Muscle layer of duodenum (tissue), 2 donors: ENCODE results near the gene GPR132.

Source experiments
- H3K27ac ChIP-seq: one replicate; pipeline ENCODE4 v1.7.0; 2013; ENCODE audit warnings: mild to moderate bottlenecking, low read length
- H3K27me3 ChIP-seq: one replicate; pipeline ENCODE4 v1.7.0; 2013; ENCODE audit warnings: low read depth, mild to moderate bottlenecking, control low read depth, low read length
- H3K36me3 ChIP-seq, 2 donors: one replicate each; pipeline ENCODE4 v1.7.0; 2013; ENCODE audit warnings: low read length in 2 of 2, control low read depth in 1 of 2, mild to moderate bottlenecking in 1 of 2; ENCODE audit not compliant: insufficient read depth in 2 of 2, control insufficient read depth in 1 of 2
- H3K4me1 ChIP-seq, 2 donors: one replicate each; pipeline ENCODE4 v1.7.0; 2013; ENCODE audit warnings: low read length in 2 of 2, mild to moderate bottlenecking in 2 of 2, control low read depth in 1 of 2, moderate library complexity in 1 of 2; ENCODE audit not compliant: insufficient read depth in 2 of 2, control insufficient read depth in 1 of 2
- H3K4me3 ChIP-seq, 2 donors: one replicate each; pipeline ENCODE4 v1.7.0; 2013; ENCODE audit warnings: low read length in 2 of 2, low read depth in 1 of 2, mild to moderate bottlenecking in 1 of 2
- H3K9me3 ChIP-seq, 2 donors: one replicate each; pipeline ENCODE4 v1.7.0; 2013; ENCODE audit warnings: low read length in 2 of 2, control low read depth in 1 of 2, mild to moderate bottlenecking in 1 of 2; ENCODE audit not compliant: control insufficient read depth in 1 of 2
- donor health status: healthy.

The GPR132 gene

DNA sequence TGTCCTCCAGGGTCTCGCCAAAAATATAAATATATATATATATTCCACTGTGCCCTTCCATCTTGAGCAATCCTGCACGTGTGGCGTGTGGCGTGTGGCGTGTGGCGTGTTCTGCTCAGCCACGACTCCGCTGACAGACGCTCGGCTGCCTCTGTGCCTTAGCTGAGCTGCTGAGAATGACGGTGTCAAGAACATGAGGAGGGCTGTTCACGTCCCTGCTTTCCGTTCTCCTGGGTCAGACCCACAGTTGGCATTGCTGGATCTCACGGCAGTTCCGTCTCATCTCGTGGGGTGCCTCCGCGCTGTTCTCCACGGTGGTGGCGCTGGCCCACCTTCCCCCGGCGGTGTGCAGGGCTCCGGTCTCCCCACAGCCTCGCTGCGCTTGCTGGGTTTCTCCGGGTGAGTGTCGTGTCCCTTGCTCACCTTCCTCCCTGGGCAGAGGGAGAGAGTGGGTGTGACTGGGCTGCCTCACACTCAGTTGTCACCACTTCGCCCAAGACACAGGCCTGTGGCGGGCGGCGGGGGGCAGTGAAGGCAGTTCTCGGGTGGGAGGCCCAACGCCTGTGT is 9.4 kb downstream of the GPR132 start:
- peaks cover 0 to 17% of the 10 kb centered on the region in 2 donors for H3K4me1 ChIP-seq
- H3K36me3 ChIP-seq = no peaks in the 10 kb centered on the region
- no peaks in the 10 kb centered on the region for H3K9me3 ChIP-seq
- no peak overlapping the region for H3K27ac ChIP-seq
- no peak overlapping the region for H3K4me3 ChIP-seq
- H3K27me3 ChIP-seq = no peaks in the 10 kb centered on the region

DNA sequence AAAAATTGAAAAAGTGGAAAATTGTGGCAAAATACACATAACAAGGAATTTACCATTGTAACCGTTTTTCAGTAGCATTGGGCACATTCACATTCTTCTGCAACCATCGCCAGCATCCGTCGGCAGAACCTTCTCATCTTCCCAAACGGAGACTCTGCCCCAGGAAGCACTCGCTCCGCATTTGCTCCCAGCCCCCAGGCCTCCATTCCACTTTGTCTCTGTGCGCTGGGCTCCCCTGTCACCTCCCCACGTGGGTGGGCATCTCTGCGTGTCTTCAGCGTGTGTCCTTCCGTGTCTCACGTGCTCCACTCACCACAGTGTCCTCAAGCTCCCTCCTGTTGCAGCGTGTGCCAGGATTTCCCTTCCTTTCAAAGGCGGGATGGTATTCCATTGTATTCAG is 9.9 kb downstream of the GPR132 start:
- Histone ChIP-seq H3K9me3 (no peaks in the 10 kb centered on the region), H3K27ac (no peak overlapping the region), H3K4me1 (peaks cover 0 to 12% of the 10 kb centered on the region in 2 donors), H3K4me3 (no peak overlapping the region), H3K36me3 (no peaks in the 10 kb centered on the region), H3K27me3 (no peaks in the 10 kb centered on the region)

DNA sequence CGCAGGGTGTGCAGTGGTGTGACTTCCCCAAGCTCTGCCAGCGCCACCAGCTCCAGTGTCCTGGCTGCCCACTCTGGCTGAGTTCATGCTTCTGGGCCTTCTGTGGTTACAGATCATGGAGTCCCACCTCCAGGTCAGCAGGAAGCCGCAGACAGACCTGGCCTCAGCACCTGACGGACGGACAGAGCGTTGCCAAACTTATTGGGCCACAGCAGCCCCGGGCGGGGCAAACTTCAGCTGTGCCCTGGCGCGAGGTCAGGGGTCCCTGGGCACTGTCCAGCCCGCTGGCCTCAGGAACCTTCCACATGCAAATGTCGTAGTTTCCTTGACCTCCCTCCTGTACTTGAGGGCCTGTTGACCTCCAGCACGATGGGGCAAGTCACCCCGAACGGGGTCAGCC is 11.2 kb downstream of the GPR132 start:
- Histone ChIP-seq H3K9me3 (no peaks in the 10 kb centered on the region), H3K36me3 (no peaks in the 10 kb centered on the region), H3K27ac (no peak overlapping the region), H3K4me1 (peaks cover 0 to 5% of the 10 kb centered on the region in 2 donors), H3K27me3 (no peaks in the 10 kb centered on the region), H3K4me3 (no peak overlapping the region)

DNA sequence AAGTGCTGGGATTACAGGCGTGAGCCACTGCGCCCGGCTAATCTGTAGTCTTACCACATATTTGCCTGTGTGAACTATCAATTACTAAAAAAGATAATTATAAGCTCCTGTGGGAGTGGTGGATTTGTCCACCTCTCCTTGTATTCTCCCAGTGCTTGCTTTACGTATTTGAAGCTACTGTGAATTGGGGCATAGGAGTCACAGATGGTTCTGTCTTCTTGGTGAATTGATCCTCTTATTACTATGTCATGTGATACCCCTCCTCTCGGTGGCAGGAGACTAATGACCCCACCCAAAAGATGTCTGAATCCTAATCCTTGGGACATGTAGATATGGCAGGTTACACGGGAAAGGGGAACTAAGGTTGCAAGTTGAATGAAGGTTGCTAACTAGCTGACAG is 11.8 kb downstream of the GPR132 start:
- Histone ChIP-seq H3K9me3 (no peaks in the 10 kb centered on the region), H3K27me3 (no peaks in the 10 kb centered on the region), H3K27ac (no peak overlapping the region), H3K4me1 (no peaks in the 10 kb centered on the region), H3K4me3 (no peak overlapping the region), H3K36me3 (no peaks in the 10 kb centered on the region)

DNA sequence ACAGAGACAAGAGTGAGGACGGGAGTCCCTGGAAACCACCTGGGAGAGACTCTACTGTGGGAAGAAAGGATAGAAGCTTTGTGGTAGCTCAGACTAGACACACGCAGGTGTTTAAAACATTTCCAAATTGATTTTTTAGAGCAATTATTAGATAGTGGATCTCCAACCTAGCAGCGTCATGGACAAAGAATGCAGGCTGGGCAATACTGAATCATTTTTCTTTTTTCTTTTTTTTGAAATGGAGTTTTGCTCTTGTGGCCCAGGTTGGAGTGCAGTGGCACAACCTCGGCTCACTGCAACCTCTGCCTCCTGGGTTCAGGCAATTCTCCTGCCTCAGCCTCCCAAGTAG is 13.1 kb downstream of the GPR132 start:
- Histone ChIP-seq H3K36me3 (no peaks in the 10 kb centered on the region), H3K4me3 (no peak overlapping the region), H3K9me3 (no peaks in the 10 kb centered on the region), H3K27me3 (no peaks in the 10 kb centered on the region), H3K4me1 (no peaks in the 10 kb centered on the region), H3K27ac (no peak overlapping the region)

DNA sequence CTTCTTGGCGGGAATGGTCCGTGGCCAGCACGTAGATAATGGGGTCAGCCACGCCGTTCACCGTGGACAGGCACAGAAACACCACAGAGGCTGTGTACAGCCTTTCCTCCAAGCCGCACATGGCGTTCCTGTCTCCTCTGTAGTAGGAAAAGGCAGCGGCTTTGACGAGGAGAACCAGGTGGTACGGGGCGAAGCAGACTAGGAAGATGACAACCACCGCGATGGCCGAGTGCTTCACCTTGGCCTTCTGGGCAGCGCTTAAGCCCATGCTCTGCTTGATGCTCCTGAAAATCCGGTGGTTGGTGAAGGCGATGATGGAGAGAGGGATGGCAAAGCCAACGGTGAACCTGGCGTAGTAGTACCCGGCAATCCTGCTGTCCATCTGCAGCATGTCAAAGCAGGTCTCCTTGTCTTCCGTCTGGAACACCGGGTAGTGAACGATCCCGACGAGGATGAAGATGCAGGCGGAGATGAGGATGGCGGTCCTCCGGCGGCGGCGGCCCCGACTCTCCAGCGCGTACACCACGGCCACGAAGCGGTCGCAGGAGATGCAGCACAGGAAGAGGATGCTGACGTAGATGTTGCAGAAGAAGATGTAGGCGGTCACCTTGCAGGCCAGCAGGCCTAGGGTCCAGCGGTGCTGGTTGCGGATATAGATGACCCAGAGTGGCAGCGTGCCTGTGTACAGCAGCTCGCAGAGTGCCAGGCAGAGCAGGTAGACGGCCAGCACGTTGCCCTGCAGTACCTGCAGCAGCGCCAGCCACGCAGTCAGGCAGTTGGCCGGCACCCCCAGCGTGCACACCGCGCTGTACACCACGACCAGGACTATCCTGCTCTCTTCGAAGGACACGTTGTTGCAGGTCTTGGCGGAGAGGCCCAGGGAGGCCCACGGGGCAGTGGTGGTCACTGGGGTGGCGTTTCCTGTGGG is 13.8 kb downstream of the GPR132 start:
- Histone ChIP-seq H3K27ac (no peak overlapping the region), H3K9me3 (no peaks in the 10 kb centered on the region), H3K4me3 (no peak overlapping the region), H3K27me3 (no peaks in the 10 kb centered on the region), H3K36me3 (no peaks in the 10 kb centered on the region), H3K4me1 (no peaks in the 10 kb centered on the region)

DNA sequence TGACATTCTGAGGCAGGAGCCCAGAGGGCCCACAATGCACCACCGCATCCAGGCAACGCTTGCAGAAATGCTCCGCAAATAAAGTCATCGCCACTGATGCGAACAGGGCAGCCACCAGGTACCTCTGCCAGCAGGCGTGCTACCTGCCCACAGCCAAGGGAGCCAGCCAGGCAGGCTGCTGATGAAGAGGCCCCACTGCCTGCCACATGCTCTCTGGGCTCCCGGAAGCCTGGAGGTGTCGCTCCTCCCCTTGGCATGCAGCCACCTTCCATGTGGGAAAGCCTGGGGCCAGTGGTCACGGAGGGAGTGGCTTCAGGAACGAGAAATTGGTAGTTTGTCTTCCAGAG is 14.7 kb downstream of the GPR132 start:
- Histone ChIP-seq H3K36me3 (no peaks in the 10 kb centered on the region), H3K27ac (no peak overlapping the region), H3K27me3 (no peaks in the 10 kb centered on the region)

DNA sequence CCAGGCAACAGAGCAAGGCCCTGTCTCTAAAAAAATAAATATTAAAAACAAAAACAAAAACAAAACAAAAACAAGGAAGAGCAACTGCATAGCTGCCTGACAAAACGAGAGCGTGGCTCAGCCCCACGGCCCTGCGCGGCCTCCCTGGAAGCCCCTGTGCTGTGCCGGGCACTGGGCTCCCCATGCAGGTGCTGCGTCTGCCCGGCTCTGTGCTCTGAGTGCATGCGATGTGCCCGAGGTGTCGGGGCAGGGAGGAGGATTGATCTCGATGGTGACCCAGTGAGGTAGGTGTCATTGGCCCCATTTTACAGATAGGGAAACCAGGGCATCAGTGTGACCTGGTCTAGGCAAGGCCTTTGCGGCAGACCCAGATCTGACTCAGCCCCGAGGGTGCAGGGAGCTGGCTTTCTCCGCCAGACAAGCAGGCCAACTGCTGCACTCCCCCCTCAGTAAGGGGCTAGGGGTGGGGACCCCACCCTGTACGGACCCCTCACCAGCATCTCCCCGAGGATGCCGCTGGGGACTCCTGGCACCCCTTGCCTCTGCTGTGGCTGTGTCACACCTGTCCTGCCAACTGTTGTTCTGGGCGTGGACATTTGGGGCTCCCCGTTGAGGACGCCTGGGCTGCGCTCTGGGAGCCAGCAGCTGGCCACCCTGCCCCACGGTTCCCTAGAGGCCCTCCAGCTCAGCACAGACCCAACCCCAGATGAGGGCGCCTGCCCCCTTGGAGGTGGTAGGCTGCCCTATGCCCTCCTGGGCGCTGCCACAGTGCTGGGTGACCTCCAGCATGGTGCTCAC is 15.3 kb downstream of the GPR132 start:
- Histone ChIP-seq H3K4me1 (peaks cover 0 to 7% of the 10 kb centered on the region in 2 donors), H3K36me3 (no peaks in the 10 kb centered on the region), H3K4me3 (no peak overlapping the region), H3K9me3 (no peaks in the 10 kb centered on the region), H3K27ac (no peak overlapping the region), H3K27me3 (no peaks in the 10 kb centered on the region)

More for the DNA sequence above, 14.7 kb downstream of the GPR132 start:
- Histone ChIP-seq H3K4me1 (peaks cover 0 to 5% of the 10 kb centered on the region in 2 donors), H3K9me3 (no peaks in the 10 kb centered on the region), H3K4me3 (no peak overlapping the region)

DNA sequence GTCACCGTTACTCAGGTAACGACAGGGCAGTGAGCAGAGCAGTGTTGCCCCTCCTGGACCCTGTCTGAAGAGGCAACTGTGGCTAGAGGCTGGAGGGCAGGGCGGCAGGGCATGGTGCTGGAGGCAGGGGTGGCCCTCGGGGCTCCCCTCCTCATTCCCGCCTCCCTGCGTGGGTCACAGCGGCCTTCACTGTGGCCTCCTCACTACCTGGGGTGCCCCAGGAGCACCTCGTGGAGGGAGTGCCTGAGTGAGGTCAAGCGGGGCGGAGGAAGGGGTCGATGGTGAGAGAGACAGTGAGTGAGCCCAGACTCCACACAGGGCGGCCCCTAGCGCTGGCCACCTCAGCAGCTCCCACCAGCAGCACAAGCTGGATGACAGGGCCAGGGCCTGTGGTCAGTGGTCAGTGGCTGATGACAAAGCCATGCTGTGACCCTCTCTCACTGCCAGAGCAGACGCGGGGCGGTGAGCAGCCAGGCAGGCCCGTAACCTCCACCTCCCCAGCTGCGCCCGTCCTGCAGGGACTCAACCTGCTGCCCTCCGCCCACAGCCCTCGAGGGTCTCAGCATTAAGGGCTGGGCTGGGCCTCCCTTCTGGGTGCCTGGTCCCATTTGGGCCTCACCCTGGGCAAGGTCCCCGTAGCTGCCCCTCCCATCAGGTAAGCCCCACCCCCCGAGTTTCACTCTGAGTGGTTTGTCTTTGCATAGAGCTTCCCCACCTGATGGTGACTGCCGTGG is 17.8 kb downstream of the GPR132 start:
- no peak overlapping the region for H3K4me3 ChIP-seq
- H3K27me3 ChIP-seq = no peaks in the 10 kb centered on the region
- H3K4me1 ChIP-seq = peaks cover 0 to 7% of the 10 kb centered on the region in 2 donors

DNA sequence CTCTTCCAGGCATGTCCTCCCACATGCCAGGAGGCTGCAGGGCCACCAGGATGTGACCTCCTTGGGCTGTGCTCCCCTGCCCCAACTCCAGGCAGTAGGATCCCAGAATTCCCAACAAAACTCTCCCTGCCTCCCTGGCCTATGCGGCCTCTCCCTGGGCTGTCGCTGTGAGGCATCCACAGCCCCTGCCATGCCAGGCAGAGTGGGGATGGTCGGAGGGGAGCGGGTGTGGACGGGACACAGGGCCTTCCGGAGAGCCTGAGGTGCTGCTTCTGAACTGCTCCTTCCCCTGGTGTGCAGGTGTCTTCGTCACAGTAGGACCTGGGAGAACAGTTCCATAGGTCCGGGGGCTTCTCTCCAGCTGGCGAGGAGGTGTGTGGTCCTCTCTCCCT is 18.3 kb downstream of the GPR132 start:
- H3K4me3 ChIP-seq = no peak overlapping the region
- H3K9me3 ChIP-seq = no peaks in the 10 kb centered on the region
- H3K36me3 ChIP-seq = no peaks in the 10 kb centered on the region
- H3K27ac ChIP-seq = no peak overlapping the region
- H3K27me3 ChIP-seq = no peaks in the 10 kb centered on the region
- peaks cover 0 to 7% of the 10 kb centered on the region in 2 donors for H3K4me1 ChIP-seq

More for the DNA sequence above, 17.8 kb downstream of the GPR132 start:
- Histone ChIP-seq H3K27ac (no peak overlapping the region), H3K9me3 (no peaks in the 10 kb centered on the region), H3K36me3 (no peaks in the 10 kb centered on the region)
